Measurements from ENCODE around the gene PDE3B. TPM values are rescaled to one million over a fixed set of nuclear protein-coding genes. Genes with fewer than 3 reads are reported as not detected.
A peak's percentile ranks its signal among the peaks of the same experiment; 100 is the strongest.
"Not testable (repeated sequence)": the region's sequence is repeated elsewhere in the genome, so short reads cannot be mapped to it uniquely, and the experiment has no call there.

The PDE3B gene
- total RNA-seq, 1 donor from 2014 or later, result 3.1 TPM

GRCh38 chr11:14775897-14776296 is 132.3 kb downstream of the PDE3B start:
- no peak for DNase-seq (ENCODE audit: low read depth)
- TF ChIP-seq CTCF (IDR thresholded peaks at IDR 0.05; ENCODE audit: insufficient read depth, low read length, poor library complexity, severe bottlenecking), result no peak

DNA sequence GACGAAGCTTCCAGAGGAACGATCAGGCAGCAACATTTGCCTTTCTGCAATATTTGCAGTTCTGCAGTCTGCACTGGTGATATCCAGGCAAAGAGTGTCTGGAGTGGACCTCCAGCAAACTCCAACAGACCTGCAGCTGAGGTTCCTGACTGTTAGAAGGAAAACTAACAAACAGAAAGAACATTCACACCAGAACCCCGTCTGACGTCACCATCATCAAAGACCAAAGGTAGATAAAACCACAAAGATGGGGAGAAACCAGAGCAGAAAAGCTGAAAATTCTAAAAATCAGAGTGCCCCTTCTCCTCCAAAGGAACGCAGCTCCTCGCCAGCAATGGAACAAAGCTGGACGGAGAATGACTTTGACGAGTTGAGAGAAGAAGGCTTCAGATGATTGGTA is 134.9 kb downstream of the PDE3B start:
- H3K27me3 ChIP-seq (ENCODE audit: control insufficient read depth, insufficient read depth, low read length); H3K36me3 ChIP-seq (ENCODE audit: control insufficient read depth, insufficient read depth, low read length); DNase-seq (ENCODE audit: low read depth); H3K4me3 ChIP-seq (ENCODE audit: low read depth, low read length): not testable (repeated sequence)

More at GRCh38 chr11:14775897-14776296, 132.3 kb downstream of the PDE3B start:
- H3K4me3 ChIP-seq (ENCODE audit: low read depth, low read length), result no peak overlapping the region
- H3K27me3 ChIP-seq (ENCODE audit: control insufficient read depth, insufficient read depth, low read length), result no peaks in the 10 kb centered on the region
- no peaks in the 10 kb centered on the region for H3K36me3 ChIP-seq (ENCODE audit: control insufficient read depth, insufficient read depth, low read length)

DNA sequence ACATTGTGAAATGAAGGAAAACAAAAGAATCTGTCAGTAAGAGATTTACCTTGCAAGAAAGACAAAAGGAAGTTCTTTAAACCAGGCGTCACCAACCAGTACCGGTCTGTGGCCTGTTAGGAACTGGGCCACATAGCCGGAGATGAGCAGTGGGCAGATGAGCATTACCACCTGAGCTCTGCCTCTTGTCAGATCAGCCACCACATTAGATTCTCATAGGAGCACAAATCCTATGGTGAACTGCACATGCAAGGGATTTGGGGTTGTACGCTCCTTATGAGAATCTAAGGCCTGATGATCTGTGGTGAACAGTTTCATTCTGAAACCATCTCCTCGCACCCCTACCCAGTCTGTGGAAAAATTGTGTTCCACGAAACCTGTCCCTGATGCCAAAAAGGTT is 140.2 kb downstream of the PDE3B start:
- H3K36me3 ChIP-seq (ENCODE audit: control insufficient read depth, insufficient read depth, low read length), result no peaks in the 10 kb centered on the region
- no peak for DNase-seq (ENCODE audit: low read depth)
- H3K4me3 ChIP-seq (ENCODE audit: low read depth, low read length), result no peak overlapping the region
- H3K27me3 ChIP-seq (ENCODE audit: control insufficient read depth, insufficient read depth, low read length), result no peaks in the 10 kb centered on the region
- no peak for TF ChIP-seq CTCF (IDR thresholded peaks at IDR 0.05; ENCODE audit: insufficient read depth, low read length, poor library complexity, severe bottlenecking)

DNA sequence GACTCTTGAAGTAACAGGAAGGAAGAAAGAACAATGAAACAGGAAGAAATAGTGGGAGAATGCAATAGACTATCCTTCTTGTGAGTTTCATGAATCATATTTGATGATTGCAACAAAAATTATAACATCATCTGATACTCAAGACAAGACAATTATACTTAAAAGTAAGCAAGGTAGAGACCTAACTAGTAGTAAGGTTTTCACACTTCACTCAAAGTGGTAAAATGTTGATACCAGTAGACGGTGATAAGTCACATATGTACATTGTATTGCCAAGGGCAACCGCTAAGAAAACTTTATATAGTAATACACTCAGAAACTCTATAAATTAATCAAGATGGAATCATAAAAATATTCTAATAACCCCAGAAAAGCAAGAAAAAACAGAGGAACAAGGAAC is 140.6 kb downstream of the PDE3B start:
- Histone ChIP-seq H3K27me3 (ENCODE audit: control insufficient read depth, insufficient read depth, low read length) (no peaks in the 10 kb centered on the region), H3K4me3 (ENCODE audit: low read depth, low read length) (no peak overlapping the region), H3K36me3 (ENCODE audit: control insufficient read depth, insufficient read depth, low read length) (no peaks in the 10 kb centered on the region)
- DNase-seq (ENCODE audit: low read depth), result no peak
- TF ChIP-seq CTCF (IDR thresholded peaks at IDR 0.05; ENCODE audit: insufficient read depth, low read length, poor library complexity, severe bottlenecking), result no peak

DNA sequence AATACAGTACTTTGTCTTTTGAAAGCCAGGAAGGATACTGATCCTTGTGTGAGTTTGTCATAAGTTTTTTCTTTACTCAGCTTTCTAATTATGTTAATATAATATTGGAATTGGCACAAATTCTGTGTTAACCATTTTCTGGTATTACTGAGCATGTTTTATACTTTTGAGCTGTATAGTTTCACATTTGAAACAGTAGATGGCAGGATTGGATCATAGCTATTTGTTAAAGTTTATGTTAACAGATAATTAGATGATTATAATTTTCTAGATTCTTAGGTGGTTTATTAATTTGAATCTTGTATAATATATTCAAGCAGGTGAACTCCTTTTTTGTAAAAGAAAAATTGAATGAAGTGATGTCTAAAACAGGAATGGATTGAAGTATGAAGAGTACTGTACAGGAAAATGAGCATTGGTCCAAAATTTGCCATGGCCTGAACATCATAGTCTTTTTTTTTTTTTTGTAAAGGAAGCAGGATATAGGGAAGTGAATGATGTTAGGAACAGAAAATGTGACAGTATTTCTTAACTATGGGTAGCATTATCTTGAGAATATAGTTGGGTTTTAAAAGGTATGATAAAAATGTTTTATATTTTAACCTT is 146.4 kb downstream of the PDE3B start:
- peak; percentile 44 for TF ChIP-seq CTCF (IDR thresholded peaks at IDR 0.05; ENCODE audit: insufficient read depth, low read length, poor library complexity, severe bottlenecking)
- H3K36me3 ChIP-seq (ENCODE audit: control insufficient read depth, insufficient read depth, low read length), result no peaks in the 10 kb centered on the region
- no peak for DNase-seq (ENCODE audit: low read depth)
- H3K27me3 ChIP-seq (ENCODE audit: control insufficient read depth, insufficient read depth, low read length), result no peaks in the 10 kb centered on the region
- no peak overlapping the region for H3K4me3 ChIP-seq (ENCODE audit: low read depth, low read length)

DNA sequence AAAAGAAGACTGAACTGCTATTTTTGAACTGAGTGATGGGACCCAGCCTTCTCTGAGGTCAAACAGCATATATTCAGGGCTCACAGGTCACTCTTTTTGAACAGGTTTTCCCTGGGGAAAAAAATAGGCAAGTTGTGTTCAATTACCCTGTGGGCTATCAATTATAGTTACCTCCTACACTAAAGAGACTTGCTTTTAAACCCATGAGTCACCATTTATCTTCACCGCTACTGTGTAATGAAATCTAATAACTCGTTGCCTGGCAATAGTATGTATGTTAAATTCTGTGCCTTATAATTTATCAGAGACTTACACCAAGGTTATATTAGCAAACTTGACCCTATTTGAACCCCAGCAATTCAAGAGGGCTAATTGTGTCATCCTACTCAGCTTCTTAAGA is 149.9 kb downstream of the PDE3B start:
- DNase-seq (ENCODE audit: low read depth), result no peak
- Histone ChIP-seq H3K27me3 (ENCODE audit: control insufficient read depth, insufficient read depth, low read length) (no peaks in the 10 kb centered on the region), H3K4me3 (ENCODE audit: low read depth, low read length) (no peak overlapping the region), H3K36me3 (ENCODE audit: control insufficient read depth, insufficient read depth, low read length) (no peaks in the 10 kb centered on the region)
- TF ChIP-seq CTCF (IDR thresholded peaks at IDR 0.05; ENCODE audit: insufficient read depth, low read length, poor library complexity, severe bottlenecking), result no peak

- not testable (repeated sequence) for H3K27me3 ChIP-seq (ENCODE audit: control insufficient read depth, insufficient read depth, low read length); H3K36me3 ChIP-seq (ENCODE audit: control insufficient read depth, insufficient read depth, low read length); DNase-seq (ENCODE audit: low read depth)
These were observed 152.4 kb downstream of the PDE3B start for GRCh38 chr11:14796028-14796427.

More at GRCh38 chr11:14796028-14796427, 152.4 kb downstream of the PDE3B start:
- H3K4me3 ChIP-seq (ENCODE audit: low read depth, low read length), result not testable (repeated sequence)
